ENCODE measurements around the gene TRABD2B.

Gene TRABD2B

DNA sequence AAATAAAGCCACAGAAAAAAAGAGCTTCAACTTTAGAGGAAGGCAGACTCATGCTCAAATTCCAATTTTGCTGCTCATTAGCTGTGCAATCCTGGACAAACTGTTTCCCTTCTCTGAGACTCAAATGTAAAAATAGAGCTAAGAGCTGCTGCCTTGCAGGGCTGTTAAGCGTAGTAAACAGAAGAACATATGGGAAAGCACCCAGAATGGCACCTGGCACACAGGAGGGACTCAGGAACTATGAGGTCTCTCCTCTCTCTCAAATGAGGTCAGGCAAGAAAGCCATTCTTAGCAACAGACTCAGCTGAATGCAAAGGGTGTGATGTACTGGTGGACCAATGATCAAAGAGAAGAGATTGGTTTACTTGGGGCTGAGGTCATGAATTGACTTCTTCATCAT is 61.3 kb downstream of the TRABD2B start:
- no peak for DNase-seq (ENCODE audit: low spot score)

DNA sequence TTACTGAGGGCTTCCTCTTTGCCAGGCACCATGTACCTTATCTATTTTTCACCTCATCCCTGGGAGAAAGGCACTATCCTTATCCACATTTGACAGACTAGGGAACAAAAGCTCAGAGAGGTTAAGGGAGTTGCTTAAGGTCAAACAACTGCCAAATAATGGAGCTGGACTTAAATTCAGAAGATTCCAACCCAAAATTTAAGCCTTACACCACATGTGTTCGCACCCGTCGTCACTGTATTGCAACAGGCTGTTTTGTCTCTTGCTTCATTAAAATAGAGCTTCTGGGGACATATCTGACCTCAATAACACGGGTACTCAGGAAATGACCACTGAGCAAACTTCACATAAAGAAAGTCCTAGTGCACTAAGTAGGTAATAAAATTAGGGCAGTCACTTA is 62.0 kb downstream of the TRABD2B start:
- no peak for DNase-seq (ENCODE audit: low spot score)

DNA sequence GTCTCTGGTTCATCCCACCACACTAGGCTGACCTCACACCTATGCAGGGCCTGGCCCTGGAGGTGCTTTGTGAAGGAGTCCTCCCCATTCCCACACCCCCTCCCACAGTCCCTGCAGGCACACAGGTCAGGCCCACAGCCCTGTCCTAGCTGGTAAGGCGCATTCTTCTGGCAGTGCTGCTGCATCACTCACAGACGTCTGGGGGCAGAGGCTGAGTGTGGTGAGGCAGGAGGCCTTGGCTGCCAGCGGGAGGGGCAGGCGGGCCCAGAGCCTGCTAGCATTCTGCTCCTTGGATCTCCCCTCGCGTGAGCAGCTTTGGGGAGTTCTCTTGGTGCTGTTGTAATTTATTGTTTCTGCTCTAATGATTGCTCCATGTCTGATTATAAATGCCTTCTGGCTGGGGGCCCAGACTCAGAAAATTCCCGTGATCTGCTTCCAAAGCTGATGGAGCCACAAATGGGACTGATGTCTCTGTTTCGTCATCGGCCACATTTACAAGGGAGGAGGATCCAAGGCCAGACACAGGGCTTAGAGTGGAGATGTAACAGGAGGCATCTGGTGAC is 62.9 kb downstream of the TRABD2B start:
- DNase-seq (ENCODE audit: low spot score): peak; percentile 91

DNA sequence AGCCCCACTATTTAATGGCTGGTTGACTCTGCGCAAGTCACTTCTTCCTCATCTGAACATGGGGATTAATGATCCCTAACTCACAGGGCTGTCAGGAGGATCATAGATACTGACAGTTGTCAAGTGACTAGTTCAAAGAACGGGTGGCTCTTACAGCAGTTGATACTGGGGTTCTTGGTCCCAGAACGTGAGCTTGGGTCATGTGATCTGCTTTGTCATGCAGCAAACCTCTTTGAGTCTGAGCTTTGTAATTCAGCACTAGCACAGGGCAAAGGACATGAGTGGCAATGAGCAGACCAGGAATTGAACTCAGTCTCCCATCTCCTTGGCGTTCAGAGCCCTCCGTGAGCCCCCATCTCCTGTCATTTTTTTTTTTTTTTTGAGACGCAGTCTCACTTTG is 64.4 kb downstream of the TRABD2B start:
- DNase-seq (ENCODE audit: low spot score): no peak

DNA sequence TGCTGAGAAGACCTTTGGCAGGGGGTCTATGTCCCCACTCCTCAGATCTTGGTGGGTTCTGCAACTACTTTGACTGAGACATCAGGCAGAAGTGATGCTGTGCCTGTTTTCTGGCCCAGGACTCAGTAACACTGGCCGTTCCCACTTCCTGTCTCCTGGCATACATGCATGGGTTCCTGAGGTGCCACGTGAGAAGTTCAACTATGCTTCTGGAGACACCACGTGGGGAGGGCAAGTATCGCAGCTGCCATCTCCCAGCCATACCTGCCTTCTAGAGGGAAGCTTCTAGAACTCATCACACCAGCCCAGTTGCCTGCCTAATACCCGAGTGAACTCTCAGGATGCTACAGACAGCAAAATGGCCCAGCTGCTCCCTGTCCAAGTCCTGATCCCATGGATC is 65.8 kb downstream of the TRABD2B start:
- peak; percentile 69 for DNase-seq (ENCODE audit: low spot score)

DNA sequence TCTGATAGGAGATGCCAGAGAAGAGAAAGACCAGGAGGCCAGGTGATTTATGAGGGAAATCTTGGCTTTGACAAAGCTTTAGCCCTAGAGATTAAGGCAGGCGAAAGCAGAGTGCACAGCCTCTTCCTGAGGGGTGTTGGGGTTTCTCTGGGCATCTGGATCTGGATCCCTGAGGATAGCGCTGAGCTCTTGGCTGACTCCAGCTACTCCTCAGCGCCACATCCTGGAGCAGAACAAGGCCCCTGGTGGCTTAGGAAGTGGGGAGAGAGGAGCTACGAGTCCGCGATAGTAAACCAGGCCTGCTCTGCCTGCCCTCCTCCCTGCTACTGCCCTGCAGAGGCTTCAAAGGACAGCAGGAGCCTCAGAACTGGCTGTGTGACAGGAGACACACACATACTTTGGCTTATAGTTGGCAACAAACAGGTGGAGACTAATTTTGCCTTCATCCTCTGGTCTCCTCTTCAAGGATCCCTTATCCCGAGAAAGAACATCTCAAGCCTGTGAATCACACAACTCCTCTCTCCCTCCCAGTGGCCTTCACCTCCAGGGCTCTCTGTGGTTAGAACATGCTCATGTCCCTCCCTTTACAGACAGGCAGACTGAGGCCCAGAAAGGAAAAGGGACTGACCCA is 66.9 kb downstream of the TRABD2B start:
- peak; percentile 19 for DNase-seq (ENCODE audit: low spot score)

DNA sequence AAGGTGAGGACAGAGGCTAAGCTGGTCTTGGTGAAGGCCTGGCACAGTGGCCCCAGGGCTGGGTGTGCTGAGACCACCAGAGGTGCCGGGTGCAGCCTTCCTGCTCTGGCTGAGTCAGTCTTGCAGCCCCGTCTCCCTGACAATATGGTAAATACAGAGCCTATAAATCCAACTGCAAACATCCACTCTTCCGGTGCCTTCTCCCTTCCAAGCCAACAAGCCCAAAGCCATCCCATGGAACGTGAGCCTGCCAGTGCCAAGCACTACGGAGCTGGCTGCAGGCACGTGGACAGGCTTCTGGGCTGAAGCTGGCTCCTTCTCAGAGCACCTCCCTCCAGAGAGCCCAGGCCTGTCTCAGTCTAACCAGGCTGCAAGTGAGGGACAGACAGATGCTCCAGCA is 70.0 kb downstream of the TRABD2B start:
- DNase-seq (ENCODE audit: low spot score): no peak

DNA sequence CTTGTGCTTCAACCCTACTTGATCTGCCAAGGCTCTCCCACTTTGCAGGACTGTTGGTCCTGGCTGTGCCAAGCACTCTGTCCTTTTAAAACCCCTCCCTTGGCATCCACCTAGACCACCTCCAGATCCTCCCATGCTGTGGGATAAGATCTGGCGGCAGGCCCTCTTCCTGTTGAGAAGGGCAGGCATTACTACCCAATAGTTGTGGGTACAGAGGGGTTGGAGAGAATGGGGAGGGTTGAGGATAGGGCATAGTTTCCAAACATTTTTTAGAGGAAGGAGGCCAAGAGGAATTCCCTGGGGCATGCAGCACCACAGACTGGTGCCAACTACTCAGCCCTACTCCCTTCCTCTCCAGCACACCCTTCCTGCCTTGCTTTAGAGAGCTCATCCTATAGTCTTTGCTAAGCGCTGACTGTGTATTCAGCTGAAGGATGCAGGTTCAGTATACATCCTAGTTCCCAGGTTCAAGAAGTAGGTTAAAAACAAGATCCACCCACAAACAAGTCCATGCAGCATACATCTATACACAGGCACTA is 70.7 kb downstream of the TRABD2B start:
- no peak for DNase-seq (ENCODE audit: low spot score)

DNA sequence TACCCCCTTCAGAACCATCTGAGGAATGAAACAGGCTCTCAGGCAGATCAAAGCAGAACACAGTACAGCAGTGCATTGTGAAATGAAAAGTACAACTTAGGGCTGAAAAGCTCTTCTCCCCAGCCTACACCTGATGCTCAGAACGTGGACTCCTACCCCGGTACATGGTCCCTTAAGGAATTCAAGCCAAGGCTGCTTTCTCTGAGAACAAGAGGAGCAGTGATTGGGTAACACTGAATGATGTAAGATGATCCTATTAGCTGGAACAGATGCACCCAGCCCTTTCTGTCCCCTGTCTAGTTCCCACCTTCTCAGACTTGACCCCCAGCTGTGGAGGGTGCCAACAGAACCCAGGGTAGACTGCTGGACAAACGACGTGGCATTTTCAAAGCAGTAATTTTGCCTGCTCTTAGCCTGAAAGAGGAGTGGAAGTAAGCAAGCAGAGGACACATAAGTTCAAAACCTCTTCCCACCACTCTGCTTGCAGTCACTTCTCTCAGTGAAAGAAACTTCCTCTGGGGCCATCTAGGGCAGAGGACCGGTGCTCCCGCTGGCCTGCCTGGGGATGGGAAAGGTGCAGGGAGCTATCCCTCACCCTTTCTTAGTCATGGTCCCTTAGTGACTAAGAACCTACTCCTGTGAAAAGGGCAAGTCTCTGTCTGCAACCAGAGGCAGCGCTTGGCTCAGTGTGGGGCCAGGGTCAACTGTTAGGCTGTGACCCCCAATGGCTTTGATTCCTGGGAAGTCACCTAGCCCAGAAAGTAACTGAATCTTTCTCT is 72.7 kb downstream of the TRABD2B start:
- DNase-seq (ENCODE audit: low spot score): peak; percentile 48

DNA sequence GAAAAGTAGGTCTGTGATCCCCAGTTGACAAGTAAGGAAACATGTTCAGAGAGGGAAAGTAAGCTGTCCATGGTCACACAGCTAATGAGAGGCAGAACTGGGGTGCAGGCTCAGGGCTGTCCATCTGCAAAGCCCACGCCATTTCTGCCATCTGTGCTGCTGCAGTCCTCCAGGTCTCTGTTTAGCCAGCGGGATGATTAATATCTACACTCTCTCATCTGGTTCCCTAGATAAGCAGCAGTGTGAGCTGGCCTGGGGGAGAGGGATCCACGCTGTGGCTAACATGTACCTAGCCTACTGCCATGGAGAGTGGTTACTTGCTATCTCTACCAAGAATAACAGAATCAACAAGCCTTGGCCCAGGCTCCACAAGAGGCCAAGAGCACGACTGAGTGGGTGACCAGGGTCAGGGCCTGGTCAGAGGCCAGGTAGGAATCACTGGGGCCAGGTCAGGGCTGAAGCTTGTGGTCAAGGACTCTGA is 75.2 kb downstream of the TRABD2B start:
- DNase-seq (ENCODE audit: low spot score): no peak

DNA sequence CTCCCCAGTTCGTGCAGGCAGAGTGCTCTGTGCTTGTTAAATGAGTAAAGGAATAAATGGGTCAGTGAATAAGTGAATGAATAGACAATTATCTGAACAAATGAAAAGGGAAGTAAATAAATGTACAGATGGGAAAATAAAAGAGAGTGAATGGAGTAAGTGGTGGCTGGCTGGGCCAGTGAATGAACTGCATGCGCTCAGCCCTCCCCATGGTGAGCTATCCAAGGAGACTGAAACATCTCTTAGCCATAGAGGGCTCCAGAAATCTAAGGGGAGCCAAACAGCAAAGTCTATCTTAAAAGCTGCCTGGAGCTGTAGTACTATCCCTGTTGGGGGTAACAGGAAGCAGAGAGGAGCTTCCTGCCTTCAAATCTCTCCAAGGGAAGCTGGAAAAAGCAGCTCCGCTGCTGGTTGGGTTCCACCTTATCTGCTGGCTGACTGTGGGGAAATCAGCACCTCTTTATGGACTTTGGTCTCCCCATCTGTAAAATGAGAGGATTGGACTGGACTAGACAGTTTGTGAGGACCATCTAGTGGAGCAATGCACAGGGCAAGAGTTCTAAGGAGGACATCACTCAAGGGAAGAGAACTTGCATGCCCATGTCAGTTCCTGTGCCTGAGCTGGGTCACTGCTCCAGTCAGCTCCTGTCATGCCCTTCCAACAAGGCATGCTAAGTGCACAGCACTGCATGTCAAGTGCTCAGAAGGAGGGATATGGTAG is 77.9 kb downstream of the TRABD2B start:
- DNase-seq (ENCODE audit: low spot score): no peak

DNA sequence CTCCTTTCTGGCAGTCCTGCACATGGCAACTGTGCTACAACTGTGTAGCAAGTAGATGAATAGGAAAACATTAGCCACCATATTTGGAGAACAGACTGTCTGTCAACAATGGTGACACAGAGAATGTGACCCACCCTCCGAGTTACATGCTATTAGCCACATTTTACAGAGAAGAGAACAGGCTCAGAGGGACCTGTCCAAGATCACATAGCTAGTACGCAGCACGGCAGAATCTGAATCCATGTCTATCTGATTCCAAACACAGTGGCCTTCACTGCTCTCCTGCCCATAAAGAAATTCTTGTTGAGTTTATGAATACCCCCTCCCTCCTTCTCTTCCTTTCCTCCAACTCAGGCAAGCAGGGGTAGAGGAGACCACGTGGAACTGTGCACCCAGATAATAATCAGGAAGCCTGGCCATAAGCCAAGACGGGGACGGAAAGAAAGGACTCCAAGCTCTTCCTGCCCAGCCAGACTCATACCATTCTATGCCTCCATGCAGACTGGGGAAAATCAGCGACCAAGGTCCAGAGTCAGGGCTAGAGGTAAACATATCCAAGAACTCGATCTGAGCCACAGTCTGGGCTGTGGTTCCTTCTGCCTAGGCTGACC is 78.8 kb downstream of the TRABD2B start:
- no peak for DNase-seq (ENCODE audit: low spot score)

DNA sequence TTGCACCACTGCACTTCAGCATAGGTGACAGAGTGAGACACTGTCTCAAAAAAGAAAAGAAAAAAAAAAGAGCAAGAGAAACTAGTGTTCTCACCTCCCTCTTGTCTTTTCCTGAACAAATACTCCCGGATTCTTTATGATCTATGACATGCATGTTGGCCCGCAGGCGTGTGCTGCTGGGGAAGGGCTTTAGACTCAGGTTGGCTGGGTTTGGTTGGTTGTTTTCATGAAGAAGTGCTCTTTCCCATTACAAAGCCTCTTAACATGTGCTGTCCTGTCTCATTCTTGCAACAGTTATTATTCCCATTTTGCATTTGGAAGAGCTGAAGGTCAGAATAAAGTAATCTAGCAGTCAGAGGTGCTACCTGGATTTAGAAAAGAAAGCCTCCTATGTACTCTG is 79.5 kb downstream of the TRABD2B start:
- DNase-seq (ENCODE audit: low spot score): no peak

DNA sequence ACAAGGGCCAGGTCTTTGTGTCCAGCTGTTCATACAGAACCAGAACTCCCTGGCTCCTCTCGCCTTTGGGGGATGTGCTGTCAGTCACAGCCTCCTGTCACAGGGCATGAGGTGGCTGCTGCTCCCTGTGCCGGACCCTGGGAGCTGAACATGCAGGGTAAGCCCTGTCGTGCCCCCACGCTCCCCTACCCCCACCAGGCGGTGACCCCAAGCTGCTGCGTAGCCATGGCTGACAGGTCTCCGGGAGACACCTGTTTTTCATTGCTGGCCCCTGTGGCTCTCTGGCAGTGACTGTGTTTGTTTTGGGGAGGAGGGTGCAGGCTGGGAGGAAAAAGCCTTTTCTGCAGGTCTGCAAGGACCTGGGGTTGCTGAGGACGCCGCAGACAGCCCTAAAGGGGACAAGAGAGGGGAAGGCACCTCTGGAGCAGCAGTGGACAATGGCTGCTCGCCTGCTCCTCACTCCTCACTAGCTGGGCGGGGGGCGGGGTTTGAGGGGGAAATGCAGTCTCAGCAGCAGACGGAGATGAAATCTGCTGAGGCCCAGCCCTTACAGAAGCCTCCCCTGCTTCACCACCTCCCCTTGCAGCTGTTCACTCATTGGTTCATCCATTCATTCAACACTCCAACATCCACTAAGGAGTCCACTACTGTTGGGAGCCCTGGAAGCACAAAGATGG is 81.4 kb downstream of the TRABD2B start:
- no peak for DNase-seq (ENCODE audit: low spot score)

DNA sequence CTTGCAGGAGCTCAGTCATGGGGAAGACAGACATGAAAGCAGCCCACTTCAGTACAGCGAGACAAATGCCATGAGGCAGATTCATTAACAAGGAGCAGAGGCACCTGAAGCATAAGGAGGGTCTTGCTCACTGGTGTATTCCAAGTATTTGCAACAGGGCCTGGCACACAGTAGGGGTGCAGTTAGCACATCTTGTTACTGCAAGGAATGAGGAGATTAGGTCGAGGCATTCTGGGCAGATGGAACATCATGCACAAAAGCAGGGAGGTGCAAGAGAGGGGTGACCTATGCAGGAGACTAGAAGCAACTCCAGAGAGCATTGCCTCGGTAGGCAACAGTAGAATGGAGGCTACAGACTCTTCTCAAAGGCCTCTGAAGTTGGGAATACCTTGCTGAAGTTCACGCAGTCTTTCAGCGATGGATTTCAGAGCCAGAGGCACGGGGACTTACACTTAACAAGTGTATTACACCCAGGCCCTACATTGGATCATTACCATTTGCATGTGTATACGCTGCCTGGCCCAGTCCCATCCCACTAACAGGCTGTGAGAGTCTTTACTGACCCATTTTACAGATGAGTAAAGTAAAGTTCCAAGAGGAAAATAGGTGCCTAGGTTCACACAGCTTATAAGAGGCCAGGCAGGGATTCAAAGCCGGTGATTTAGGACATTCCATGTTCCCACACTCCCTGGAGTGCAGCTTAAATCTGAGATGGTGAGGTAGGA is 82.1 kb downstream of the TRABD2B start:
- no peak for DNase-seq (ENCODE audit: low spot score)

DNA sequence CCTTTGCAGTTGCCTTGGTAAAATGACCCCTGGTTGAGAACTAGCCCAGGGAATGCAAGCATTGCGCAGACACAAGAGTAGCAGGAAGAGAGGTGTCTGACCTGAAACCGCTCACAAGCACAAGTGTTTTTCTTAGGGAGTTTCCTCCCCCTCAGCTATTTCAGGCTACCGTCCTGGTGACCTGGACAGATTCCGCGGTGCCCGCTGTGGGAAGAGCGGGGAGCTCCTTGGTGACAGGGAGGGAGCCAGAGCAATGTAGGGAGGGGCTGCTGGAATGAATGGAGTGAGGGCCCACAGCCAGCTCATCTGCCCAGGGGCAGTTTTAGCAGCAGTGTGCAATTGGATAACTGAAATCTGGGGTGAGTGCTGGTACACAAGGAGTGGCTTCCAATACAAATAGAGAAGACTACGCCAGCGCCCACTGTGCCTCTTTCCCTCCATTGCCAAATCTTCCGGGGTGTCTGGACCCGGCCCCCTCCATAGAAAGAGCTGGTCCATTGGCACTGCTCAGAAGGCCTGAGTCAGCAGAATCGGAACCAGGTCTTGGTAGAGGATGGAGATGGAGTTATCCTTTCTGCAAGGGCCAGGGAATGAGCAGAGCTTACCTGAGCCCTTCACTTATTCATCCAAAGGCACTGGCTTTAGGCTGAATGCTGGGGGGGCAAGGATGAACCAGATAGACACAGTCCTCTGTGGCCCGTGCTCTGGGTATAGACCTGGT is 82.8 kb downstream of the TRABD2B start:
- no peak for DNase-seq (ENCODE audit: low spot score)

DNA sequence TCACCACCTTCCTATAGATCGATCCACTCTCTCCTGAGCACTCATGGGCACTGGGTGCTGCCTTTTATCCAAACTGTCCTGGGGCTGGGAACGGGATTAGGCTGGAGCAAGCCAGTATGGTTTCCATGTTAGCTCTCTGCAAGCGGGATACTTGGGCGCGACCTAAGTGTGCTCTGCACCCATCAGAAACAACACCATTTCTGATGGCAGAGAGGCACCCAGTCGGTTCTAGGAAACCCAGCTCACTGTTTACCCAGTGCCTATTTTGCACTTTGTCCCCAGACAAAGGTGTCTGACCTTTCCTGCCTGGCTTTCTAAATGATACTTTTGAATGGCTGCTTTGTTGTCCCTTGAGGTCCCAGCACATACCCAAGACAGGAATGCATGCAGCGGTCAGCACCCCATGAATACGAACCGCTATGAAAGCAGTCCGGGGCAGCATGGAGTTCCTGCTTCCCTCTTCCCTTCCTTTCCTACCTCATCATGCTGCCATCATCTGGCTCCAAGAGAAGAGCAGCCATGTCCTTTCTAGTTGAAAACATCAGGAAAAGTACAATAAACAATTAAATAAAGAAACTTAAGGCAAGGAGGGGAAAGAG is 83.9 kb downstream of the TRABD2B start:
- DNase-seq (ENCODE audit: low spot score): no peak

DNA sequence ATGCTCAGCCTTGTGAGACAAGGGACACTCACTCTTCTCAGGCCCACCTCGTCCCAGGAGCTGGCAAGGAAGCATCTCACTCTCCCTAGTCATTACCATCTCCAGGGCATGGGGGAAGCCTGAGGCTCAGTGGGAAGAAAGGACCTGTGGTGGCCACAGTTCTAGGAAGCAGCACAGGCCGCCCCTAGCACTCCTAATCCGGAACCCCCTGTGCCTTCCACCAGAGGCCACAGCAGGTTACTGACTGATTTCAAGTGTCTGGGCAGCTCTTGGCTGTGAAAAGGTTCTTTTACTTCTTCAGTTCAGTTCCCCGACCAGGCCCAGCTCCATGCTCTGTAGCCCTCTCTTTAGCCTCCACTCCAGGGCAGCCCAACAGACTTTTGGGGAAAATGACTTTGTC is 84.4 kb downstream of the TRABD2B start:
- DNase-seq (ENCODE audit: low spot score): no peak

DNA sequence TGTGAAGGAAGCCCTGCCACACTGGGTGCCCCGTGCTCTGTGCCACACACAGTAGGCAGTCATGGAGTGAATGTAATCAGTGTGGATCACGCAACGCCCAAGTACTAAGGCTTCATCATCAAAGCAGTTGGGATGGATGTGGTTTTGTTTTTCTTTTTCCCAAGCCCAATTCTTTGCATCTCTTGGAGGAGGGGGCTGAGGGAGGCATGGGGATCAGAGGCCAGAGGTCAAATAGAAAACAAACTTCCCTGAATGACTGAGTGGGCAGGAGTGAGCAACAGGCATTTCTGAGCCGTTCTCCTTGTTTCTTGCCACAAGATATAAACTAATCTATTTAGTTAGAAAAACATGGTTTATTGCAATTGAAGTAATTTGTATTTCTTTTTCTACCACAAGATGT is 85.3 kb downstream of the TRABD2B start:
- DNase-seq (ENCODE audit: low spot score): no peak

DNA sequence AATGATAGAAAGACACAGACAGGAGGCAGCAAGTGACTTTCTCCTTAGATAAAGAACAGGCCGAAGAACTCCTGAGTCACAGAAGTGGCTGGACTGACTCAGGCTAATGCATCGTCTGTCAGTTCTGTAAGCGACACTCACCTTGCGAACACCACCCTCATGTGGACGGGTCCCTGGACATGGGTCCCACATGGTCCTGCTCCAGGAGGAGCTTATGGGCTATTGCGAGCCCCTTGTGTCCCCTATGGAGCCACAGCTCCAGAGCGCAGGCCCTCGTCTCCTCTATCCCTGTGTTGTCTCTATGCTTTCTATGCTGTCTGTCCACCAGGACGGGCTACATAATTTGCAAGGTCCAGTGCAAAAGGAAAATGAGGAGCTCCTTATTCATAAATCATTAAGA is 85.8 kb downstream of the TRABD2B start:
- DNase-seq (ENCODE audit: low spot score): no peak

Data from kidney tubule cell (primary cell).